HFFc6 (cell line): ENCODE results near the gene MCTP1. TPM values are rescaled to one million over a fixed set of nuclear protein-coding genes. Genes with fewer than 3 reads are reported as not detected.

ENCODE experiments used
- DNase-seq: peaks from one replicate; pipeline ENCODE4 v3.0.0-alpha.2; 2018
- H3K27ac Mint-ChIP-seq: 2 replicates; pipeline ENCODE4 v1.8.0; 2020; ENCODE audit warnings: mild to moderate bottlenecking, mixed read lengths
- H3K27me3 Mint-ChIP-seq: 2 replicates; pipeline ENCODE4 v1.8.0; 2021; ENCODE audit warnings: mild to moderate bottlenecking, moderate library complexity, mixed read lengths; ENCODE audit not compliant: insufficient read depth
- H3K36me3 Mint-ChIP-seq: 2 replicates; pipeline ENCODE4 v1.8.0; 2021; ENCODE audit warnings: low read depth, mixed read lengths
- H3K4me1 Mint-ChIP-seq: 2 replicates; pipeline ENCODE4 v1.8.0; 2020; ENCODE audit warnings: low read depth, mixed read lengths
- H3K4me3 Mint-ChIP-seq: 2 replicates; pipeline ENCODE4 v1.8.0; 2020; ENCODE audit warnings: mild to moderate bottlenecking, moderate library complexity, mixed read lengths
- H3K9me3 Mint-ChIP-seq: 2 replicates; pipeline ENCODE4 v1.8.0; 2020; ENCODE audit warnings: mild to moderate bottlenecking, mixed read lengths
- CTCF ChIP-seq: fragments of 200-600 bp; sonication (generic); IDR thresholded peaks from 2 replicates; pipeline ENCODE4 v1.5.0; 2021; ENCODE audit warnings: antibody characterized with exemption, mild to moderate bottlenecking
- total RNA-seq, 6 experiments: library from RNA; stranded (reverse); fragmentation: NEBNext Ultra II Directional; extraction: Animal tissue kit (Norgen Biotek cat#: 25700); gene quantifications; 2 replicates in 1 of 6; 3 replicates in 5 of 6; pipeline ENCODE4 v1.2.3, GENCODE V29; 2021

MCTP1 gene
- total RNA-seq, 6 experiments from 2014 or later = 1.0 to 5.2 (median 3.9) TPM

GRCh38 chr5:94911276-94911675 is 373.6 kb downstream of the MCTP1 start:
- H3K4me1 Mint-ChIP-seq = no peaks in the 10 kb centered on the region
- H3K9me3 Mint-ChIP-seq = no peaks in the 10 kb centered on the region
- H3K27ac Mint-ChIP-seq = no peak overlapping the region

GRCh38 chr5:94910721-94911120 is 374.2 kb downstream of the MCTP1 start:
- Mint-ChIP-seq H3K9me3 (no peaks in the 10 kb centered on the region), H3K27me3 (peaks cover 1% of the 10 kb centered on the region; the same call in 1 of the 2 replicates), H3K36me3 (no peaks in the 10 kb centered on the region), H3K4me3 (no peak overlapping the region), H3K4me1 (no peaks in the 10 kb centered on the region), H3K27ac (no peak overlapping the region)
- TF ChIP-seq CTCF = no peak
- DNase-seq = no peak

More at GRCh38 chr5:94911276-94911675, 373.6 kb downstream of the MCTP1 start:
- peaks cover 1% of the 10 kb centered on the region; the same call in 1 of the 2 replicates for H3K27me3 Mint-ChIP-seq
- H3K36me3 Mint-ChIP-seq = no peaks in the 10 kb centered on the region
- DNase-seq = no peak
- TF ChIP-seq CTCF = no peak
- no peak overlapping the region for H3K4me3 Mint-ChIP-seq

- Mint-ChIP-seq H3K9me3 (no peaks in the 10 kb centered on the region), H3K4me3 (no peak overlapping the region), H3K27ac (no peak overlapping the region), H3K36me3 (no peaks in the 10 kb centered on the region), H3K27me3 (peaks cover 1% of the 10 kb centered on the region; the same call in 1 of the 2 replicates), H3K4me1 (no peaks in the 10 kb centered on the region)
- peak; percentile 92 for TF ChIP-seq CTCF
- DNase-seq = peak; percentile 37
Measured at GRCh38 chr5:94908889-94909480, 375.9 kb downstream of the MCTP1 start.

GRCh38 chr5:94906750-94907149 is 378.1 kb downstream of the MCTP1 start:
- no peak overlapping the region for H3K27ac Mint-ChIP-seq
- peaks cover 2% of the 10 kb centered on the region for H3K4me1 Mint-ChIP-seq
- peaks cover 1% of the 10 kb centered on the region; the same call in 1 of the 2 replicates for H3K27me3 Mint-ChIP-seq
- H3K4me3 Mint-ChIP-seq = no peak overlapping the region
- H3K9me3 Mint-ChIP-seq = no peaks in the 10 kb centered on the region
- H3K36me3 Mint-ChIP-seq = no peaks in the 10 kb centered on the region
- no peak for TF ChIP-seq CTCF
- no peak for DNase-seq

- H3K36me3 Mint-ChIP-seq = no peaks in the 10 kb centered on the region
- TF ChIP-seq CTCF = no peak
- H3K27me3 Mint-ChIP-seq = no peaks in the 10 kb centered on the region
- DNase-seq = no peak
- no peaks in the 10 kb centered on the region for H3K9me3 Mint-ChIP-seq
- H3K4me1 Mint-ChIP-seq = peaks cover 13% of the 10 kb centered on the region
- no peak overlapping the region for H3K27ac Mint-ChIP-seq
- no peak overlapping the region for H3K4me3 Mint-ChIP-seq
Measured at GRCh38 chr5:94903726-94904125, 381.2 kb downstream of the MCTP1 start.
